ENCODE data around the gene RPS6KA2. TPM values are rescaled to one million over a fixed set of nuclear protein-coding genes. Genes with fewer than 3 reads are reported as not detected.

RPS6KA2 gene
- polyA plus RNA-seq, 3 donors: 32.0 to 35.9 (median 35.2) TPM

DNA sequence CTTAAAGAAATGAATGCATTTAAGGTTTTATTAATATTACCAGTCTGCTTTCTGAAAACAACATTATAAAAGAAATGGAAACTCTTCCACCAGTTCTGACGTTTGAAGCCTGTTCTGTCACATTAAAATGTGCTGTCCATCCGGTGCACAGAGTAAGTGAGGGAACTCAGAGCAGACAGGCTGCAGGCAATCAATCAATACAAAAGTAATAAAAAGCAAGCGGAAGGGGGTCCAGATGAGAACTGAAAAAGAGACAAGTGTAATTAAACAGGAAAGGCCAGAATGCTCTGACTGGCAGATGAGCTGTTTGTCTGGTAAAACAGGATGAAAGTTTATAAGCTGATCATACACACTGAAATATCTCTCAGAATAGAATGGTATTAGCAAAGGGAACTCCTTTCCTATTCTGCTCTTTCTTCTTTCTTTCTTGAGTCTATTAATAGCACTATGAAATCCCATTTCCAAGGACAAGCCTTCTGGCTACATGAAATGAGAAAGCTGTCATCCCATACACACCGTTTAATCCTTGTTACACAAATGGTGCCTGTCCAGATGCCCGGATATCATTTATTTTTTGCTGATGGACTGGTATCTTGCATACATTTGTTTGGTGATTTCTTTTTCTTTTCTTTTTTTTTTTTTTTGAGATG is 134.8 kb downstream of the RPS6KA2 start:
- DNase-seq (ENCODE audit: low read depth in 3 of 3, low spot score in 2 of 3): no peak

DNA sequence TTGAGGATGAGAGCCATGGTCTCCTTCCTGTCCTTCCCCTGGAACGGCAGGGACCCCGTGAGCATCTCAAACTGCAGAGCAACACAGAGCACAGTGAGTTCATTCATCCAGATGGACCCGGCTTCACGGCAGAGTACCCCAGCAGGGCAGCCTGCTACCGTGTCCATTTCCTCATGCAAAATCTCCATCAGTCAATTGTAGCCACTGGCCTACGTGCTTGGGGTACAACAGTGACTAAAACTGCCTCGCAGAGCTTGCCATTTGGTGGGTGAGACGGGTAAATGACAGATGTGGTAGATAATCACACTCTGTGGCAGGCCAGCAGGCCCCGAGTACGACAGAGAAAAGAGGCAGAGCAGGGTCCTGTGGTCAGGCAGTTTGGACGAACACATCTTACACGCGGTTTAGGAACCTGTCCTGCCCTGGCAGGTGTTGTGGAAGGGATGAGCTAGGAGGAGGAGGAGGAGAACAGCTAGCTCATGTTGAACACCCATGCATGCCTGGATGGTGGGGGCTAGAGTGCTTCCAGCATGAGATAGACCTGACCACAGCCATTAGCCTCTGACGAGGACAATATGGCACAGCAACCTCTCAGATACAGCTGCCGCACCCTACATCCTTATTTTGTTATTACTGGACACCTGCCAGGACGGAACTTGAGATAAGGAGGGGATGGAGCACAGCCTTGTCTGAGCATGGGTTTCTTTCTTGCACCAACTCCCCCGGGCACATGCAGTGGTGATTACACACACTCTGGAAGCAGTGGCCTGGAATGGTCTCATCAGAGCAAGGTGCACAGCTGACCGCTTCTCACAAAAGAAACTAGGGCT is 136.2 kb downstream of the RPS6KA2 start:
- peak; percentile 56 to 81 (median 76) for DNase-seq (ENCODE audit: low read depth in 3 of 3, low spot score in 2 of 3)

- no peak for DNase-seq (ENCODE audit: low read depth in 3 of 3, low spot score in 2 of 3)
Measured at GRCh38 chr6:166489301-166490155, 137.5 kb downstream of the RPS6KA2 start.

DNA sequence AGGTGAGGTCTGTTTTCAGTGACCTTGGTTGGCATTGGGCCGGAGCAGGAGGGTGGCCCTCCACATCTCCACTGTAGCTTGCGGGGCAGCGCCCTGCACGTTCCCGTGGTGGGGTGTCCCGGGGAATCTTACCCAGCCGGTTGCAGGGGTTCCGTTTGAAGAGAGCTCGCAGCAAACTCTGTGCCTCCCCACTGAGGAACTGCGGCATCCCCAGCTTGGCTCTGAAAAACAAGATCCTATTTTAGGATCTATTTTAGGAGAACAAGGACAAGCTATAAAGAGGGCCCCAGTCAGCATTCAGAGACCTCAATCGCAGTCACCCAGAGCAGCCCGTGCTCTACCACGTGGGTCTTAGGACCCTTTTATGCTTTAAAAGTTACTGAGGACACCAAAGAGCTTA is 138.3 kb downstream of the RPS6KA2 start:
- no peak for DNase-seq (ENCODE audit: low read depth in 3 of 3, low spot score in 2 of 3)

DNA sequence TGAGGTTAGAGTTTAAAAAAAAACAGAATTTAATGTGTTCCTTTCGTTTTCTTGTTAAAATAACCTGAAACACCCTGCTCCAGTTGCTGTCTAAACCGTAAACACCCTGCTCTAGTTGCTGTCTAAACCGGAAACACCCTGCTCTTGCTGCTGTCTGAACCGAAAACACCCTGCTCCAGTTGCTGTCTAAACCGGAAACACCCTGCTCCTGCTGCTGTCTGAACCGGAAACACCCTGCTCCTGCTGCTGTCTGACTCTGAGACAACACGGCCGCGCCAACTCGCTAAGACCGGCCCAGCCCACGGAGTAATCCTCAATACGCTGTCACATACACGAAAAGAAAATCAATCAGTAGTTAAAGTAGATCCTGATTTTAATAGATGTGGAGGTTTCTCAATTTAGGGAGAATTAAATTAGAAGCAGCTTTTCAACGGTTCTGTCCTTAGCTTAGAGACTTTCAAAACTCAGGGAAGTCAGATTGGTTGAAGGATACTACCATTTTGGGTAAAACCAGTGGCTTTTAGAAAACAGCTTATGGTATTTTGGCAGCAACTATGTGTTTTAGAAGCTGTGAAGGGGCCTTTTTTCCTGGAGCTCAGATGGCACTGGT is 138.9 kb downstream of the RPS6KA2 start:
- peak in 2 of 3 donors; percentile 30 to 50 for DNase-seq (ENCODE audit: low read depth in 3 of 3, low spot score in 2 of 3)

GRCh38 chr6:166487148-166487547 is 139.9 kb downstream of the RPS6KA2 start:
- no peak for DNase-seq (ENCODE audit: low read depth in 3 of 3, low spot score in 2 of 3)

GRCh38 chr6:166486536-166486880 is 140.5 kb downstream of the RPS6KA2 start:
- DNase-seq (ENCODE audit: low read depth in 3 of 3, low spot score in 2 of 3): no peak

GRCh38 chr6:166485651-166486535 is 141.2 kb downstream of the RPS6KA2 start:
- no peak for DNase-seq (ENCODE audit: low read depth in 3 of 3, low spot score in 2 of 3)

GRCh38 chr6:166484863-166485262 is 142.2 kb downstream of the RPS6KA2 start:
- no peak for DNase-seq (ENCODE audit: low read depth in 3 of 3, low spot score in 2 of 3)

DNA sequence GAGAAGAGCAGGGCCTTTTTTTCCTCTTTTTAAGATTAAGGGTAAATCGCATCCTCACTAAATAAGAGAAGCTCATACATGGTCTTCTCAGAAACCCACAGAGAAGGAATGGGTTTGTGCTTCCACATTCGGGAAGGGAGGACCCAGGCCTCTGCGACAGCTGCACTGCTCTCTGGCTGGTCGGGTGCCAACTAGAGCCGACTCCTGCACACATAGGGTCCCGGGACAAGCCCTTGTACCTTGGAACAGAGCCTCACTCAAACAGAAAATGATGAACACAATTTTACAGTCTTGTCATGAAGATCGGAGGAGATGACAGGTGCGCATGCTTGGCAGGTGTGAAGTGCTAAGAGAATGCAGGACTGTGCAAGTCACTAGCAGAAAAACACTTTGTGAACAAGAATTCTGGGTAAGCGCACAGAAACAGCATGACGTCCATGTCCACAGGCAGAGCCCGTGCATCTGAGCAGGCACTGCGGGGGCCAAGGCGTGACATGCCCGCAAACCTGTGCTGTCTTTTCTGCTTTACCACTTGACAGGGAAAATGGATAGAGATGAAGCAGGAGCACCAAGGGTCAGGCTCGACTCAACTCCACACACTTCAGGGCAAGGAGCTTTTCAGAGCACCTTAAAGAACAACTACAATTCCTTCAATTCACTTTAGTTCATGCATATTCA is 143.3 kb downstream of the RPS6KA2 start:
- DNase-seq (ENCODE audit: low read depth in 3 of 3, low spot score in 2 of 3): no peak

DNA sequence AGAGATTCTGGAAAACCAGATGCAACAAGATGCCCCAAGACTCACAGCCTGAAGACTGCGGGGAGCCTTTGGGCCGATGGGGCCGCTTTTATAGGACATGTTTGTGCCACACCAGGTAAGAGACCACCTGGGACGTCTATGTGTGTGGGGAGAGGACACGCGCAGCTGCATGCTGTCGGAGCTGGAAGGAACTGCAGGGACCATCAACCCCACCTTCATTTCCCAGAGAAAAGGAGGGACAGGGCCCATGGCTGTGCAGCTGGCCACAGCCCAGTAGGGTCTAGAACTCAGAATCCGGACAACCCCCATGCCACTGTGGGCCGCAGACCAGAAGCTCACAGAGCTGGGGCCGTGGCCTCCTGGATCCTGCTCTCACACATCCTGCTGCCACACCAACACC is 144.0 kb downstream of the RPS6KA2 start:
- DNase-seq (ENCODE audit: low read depth in 3 of 3, low spot score in 2 of 3): no peak

- no peak for DNase-seq (ENCODE audit: low read depth in 3 of 3, low spot score in 2 of 3)
Measured at GRCh38 chr6:166478782-166479592, 148.1 kb downstream of the RPS6KA2 start.

- no peak for DNase-seq (ENCODE audit: low read depth in 3 of 3, low spot score in 2 of 3)
Measured at GRCh38 chr6:166477647-166478365, 149.2 kb downstream of the RPS6KA2 start.

- no peak for DNase-seq (ENCODE audit: low read depth in 3 of 3, low spot score in 2 of 3)
Measured at GRCh38 chr6:166476634-166477215, 150.3 kb downstream of the RPS6KA2 start.

DNA sequence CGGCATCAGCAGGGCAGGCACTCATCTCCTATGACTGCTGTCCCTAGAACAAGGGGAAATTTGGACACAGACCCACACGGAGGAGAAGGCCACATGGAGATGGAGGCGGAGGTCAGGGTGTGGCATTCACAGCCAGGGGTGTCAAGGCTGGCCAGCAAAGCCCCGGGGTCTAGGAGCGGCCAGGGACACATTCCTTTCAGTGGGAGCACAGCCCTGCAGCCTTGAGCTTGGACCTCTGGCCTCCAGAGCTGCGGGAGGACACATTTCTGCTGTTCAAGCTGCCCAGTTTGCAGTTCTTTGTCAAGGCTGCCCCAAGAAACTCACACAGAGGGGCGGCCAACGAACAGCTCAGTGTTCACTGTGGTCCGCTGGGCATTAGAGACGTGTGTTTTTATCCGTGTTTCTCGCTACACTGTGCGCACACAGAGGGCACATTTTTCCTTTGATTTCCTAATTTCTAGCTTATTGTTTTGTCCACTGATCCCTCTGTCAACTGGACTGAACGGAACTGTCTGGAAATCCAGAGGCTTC is 150.9 kb downstream of the RPS6KA2 start:
- no peak for DNase-seq (ENCODE audit: low read depth in 3 of 3, low spot score in 2 of 3)

DNA sequence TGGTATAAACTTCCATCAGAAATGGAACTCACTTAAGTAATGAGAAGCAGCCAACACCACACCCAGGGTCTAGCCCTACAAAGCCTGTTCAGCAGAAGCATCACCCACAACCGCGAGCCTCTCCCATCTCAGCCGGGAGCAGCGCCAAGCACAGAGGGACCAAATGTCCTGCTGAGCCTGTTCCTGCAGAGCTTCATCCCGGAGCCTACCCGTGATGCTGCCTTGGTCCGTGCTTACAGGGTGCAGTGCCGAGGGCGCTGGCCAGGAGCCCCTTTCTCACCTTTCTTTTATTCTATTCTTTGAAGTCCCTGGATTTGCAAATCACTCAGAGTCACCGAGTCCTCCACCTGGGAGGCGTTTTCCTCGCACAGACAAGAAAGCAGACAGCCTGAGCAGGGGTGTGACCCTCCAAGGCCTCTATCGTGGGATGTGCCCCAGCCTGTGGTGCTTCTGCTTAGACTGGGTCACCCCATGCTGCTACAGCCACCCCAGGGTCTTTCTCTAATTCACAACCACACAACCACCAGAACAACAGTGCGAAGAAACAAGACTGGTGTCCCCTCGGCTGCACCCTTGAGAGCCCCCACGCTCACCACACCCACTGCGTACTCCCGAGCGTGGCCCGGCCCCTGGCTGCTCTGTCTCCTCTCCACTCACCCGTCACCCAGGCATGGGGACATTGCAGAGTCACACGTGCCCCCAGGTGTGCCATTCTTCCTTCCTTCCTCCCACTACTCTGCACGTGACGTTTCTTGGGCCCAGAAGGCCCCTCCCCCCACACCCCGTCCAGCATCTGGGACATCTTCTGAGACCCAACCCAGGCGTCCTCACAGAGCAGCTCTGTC is 152.1 kb downstream of the RPS6KA2 start:
- no peak for DNase-seq (ENCODE audit: low read depth in 3 of 3, low spot score in 2 of 3)
